ENCODE results near the gene BBS2.

GRCh38 chr16:56512025-56512424 lies 7.8 kb downstream of the BBS2 start:
- no peak for TF ChIP-seq CTCF (conservative IDR thresholded peaks at IDR 0.05 in 1 of 2, IDR thresholded peaks at IDR 0.05 in 1 of 2; ENCODE audit: extremely low read depth in 1 of 2, insufficient read depth in 1 of 2, low read depth in 1 of 2, low read length in 2 of 2)
- no peak for TF ChIP-seq EZH2 (IDR thresholded peaks at IDR 0.05; ENCODE audit: borderline replicate concordance, low read length)

All from mammary epithelial cell (primary cell).